ENCODE data around the gene CENPH.
"Not testable (repeated sequence)": the region's sequence is repeated elsewhere in the genome, so short reads cannot be mapped to it uniquely, and the experiment has no call there.

CENPH gene

GRCh38 chr5:69250593-69250992, 61.2 kb downstream of the CENPH start:
- DNase-seq (ENCODE audit: low read depth in 2 of 2): no peak

- no peak for DNase-seq (ENCODE audit: low read depth in 2 of 2)
These were observed 63.1 kb downstream of the CENPH start for GRCh38 chr5:69252437-69252836.

GRCh38 chr5:69255940-69256339, 66.6 kb downstream of the CENPH start:
- not testable (repeated sequence) for DNase-seq (ENCODE audit: low read depth in 2 of 2)

GRCh38 chr5:69257577-69257976, 68.2 kb downstream of the CENPH start:
- DNase-seq (ENCODE audit: low read depth in 2 of 2): no peak

Data from activated CD4-positive, alpha-beta T cell treated with anti-CD3 and anti-CD28 coated beads for 24 hours (primary cell).